Neutrophil (primary cell): ENCODE data around the gene SLC35G6.

Source experiments
- H3K27ac ChIP-seq: fragments of 200-600 bp; sonication (generic); 2 replicates; pipeline ENCODE4 v1.5.1; 2016; ENCODE audit warnings: mild to moderate bottlenecking, moderate library complexity
- H3K27me3 ChIP-seq: fragments of 200-600 bp; sonication (generic); 2 replicates; pipeline ENCODE4 v1.6.0; 2016; ENCODE audit warnings: mild to moderate bottlenecking
- H3K36me3 ChIP-seq: fragments of 200-600 bp; sonication (generic); 2 replicates; pipeline ENCODE4 v1.5.1; 2017
- H3K4me1 ChIP-seq, 2 experiments: fragments of 200-600 bp in 1 of 2; sonication (generic) in 1 of 2; 1 replicate in 1 of 2; 2 replicates in 1 of 2; pipeline versions ENCODE4 v1.5.1 to v1.6.1; 2013 to 2016; ENCODE audit warnings: low read depth in 1 of 2, low read length in 1 of 2, mild to moderate bottlenecking in 1 of 2, moderate library complexity in 1 of 2; ENCODE audit not compliant: control insufficient read depth in 1 of 2, insufficient read depth in 1 of 2
- H3K4me3 ChIP-seq, 2 experiments: fragments of 200-600 bp in 1 of 2; sonication (generic) in 1 of 2; 1 replicate in 1 of 2; 2 replicates in 1 of 2; pipeline ENCODE4 v1.5.1; 2013 to 2016; ENCODE audit warnings: low read depth in 1 of 2, low read length in 1 of 2, mild to moderate bottlenecking in 1 of 2, moderate library complexity in 1 of 2
- H3K9me3 ChIP-seq: fragments of 200-600 bp; sonication (generic); 2 replicates; pipeline ENCODE4 v1.5.1; 2016
- TF ChIP-seq, protein P1 (sequence below): fragments of 200-600 bp; sonication (generic); IDR thresholded peaks from 2 replicates; pipeline ENCODE4 v1.5.1; 2016; ENCODE audit warnings: antibody characterized with exemption

The SLC35G6 gene

DNA sequence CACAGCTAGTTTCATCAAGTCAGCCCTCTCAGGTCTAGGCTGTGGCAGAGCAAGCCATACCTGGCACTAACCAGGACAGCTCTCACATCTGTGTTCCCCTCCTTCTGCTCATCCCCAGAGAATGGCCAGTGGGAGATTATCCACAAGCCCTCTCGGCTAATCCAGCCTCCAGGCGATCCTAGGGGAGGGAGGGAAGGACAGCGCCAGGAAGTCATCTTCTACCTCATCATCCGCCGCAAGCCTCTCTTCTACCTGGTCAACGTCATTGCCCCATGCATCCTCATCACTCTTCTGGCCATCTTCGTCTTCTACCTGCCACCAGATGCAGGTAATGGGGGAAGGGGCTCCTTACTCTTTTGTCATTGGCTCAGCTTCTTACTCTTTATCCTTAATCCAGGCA, 32.8 kb upstream of the SLC35G6 start:
- H3K9me3 ChIP-seq, result no peaks in the 10 kb centered on the region
- peaks cover 54% of the 10 kb centered on the region for H3K27me3 ChIP-seq
- H3K27ac ChIP-seq, result no peak overlapping the region
- H3K4me1 ChIP-seq, result peaks cover 12 to 16% of the 10 kb centered on the region in 2 experiments
- no peaks in the 10 kb centered on the region for H3K36me3 ChIP-seq
- H3K4me3 ChIP-seq, result no peak overlapping the region
- TF ChIP-seq, protein P1, sequence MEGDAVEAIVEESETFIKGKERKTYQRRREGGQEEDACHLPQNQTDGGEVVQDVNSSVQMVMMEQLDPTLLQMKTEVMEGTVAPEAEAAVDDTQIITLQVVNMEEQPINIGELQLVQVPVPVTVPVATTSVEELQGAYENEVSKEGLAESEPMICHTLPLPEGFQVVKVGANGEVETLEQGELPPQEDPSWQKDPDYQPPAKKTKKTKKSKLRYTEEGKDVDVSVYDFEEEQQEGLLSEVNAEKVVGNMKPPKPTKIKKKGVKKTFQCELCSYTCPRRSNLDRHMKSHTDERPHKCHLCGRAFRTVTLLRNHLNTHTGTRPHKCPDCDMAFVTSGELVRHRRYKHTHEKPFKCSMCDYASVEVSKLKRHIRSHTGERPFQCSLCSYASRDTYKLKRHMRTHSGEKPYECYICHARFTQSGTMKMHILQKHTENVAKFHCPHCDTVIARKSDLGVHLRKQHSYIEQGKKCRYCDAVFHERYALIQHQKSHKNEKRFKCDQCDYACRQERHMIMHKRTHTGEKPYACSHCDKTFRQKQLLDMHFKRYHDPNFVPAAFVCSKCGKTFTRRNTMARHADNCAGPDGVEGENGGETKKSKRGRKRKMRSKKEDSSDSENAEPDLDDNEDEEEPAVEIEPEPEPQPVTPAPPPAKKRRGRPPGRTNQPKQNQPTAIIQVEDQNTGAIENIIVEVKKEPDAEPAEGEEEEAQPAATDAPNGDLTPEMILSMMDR, result no peak

DNA sequence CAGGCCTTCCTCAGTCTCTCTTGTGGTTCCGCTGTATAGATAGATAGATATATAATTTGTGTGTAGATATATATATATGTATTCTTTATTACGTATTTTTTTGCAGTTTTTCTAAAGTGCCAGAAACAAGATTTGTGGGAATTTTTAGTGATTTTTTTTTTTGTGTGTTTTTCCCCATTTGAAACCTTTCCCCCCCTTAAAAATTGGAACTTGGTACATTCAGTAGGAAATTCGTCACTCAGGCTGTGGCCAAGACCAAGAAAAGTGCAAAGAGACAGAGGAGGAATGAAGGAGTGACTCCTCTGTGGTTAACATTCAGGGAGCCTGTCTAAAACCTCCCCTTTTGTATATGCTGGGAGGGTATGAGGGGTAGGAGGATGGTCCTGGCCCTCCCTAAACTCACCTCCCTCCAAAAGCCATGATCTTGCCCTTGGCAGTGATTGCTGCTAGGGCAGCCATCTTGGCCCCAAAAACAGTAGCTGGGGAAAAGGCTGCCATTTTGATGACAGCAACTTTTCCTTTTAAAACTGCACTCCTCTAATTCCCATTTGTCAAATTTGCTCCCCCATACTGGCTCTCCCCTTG, 21.2 kb upstream of the SLC35G6 start:
- peaks cover 10 to 12% of the 10 kb centered on the region in 2 experiments for H3K4me1 ChIP-seq
- H3K9me3 ChIP-seq, result no peaks in the 10 kb centered on the region
- TF ChIP-seq, protein P1, result no peak
- H3K36me3 ChIP-seq, result peaks cover 21% of the 10 kb centered on the region
- no peak overlapping the region for H3K27ac ChIP-seq
- no peak overlapping the region for H3K4me3 ChIP-seq
- no peaks in the 10 kb centered on the region for H3K27me3 ChIP-seq

DNA sequence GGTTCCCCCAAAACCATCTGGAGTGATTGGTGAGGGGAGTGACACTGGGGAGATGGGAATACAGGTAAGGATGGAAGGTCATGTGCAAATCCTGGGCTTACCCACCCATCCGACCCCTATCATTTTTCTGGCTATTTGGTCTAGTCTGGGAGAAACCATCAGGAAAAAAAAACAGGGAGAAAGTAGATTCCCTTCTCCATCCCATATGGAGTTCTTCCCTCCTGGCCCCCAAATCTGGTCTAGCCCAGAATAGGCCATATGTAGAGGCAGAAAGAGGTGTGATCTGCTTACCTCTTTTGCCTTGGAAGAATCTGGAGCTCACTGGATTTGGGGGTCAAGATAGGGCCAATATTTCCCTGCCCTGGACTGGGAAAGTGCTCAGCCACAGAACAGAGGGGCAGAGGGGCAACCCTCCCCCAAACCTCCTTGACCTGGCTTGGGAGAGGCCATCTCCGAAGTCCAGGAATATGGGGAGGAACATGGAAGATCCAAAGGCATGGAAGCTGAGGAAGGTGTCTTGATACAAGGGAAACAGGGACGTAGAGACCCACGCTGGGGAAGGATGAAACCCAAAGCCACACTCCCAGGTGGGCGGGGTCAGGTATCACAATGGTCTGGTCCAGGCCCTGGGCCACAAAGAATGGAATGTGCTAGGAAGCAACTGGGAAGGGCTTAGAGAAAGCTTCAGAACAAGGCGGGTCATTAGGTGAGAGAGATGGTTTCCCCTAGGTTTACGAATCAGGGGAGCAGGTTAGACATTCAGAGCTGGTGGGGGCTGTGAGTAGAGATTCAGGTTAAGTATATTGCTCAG, 20.2 kb upstream of the SLC35G6 start:
- peaks cover 8 to 9% of the 10 kb centered on the region in 2 experiments for H3K4me1 ChIP-seq

DNA sequence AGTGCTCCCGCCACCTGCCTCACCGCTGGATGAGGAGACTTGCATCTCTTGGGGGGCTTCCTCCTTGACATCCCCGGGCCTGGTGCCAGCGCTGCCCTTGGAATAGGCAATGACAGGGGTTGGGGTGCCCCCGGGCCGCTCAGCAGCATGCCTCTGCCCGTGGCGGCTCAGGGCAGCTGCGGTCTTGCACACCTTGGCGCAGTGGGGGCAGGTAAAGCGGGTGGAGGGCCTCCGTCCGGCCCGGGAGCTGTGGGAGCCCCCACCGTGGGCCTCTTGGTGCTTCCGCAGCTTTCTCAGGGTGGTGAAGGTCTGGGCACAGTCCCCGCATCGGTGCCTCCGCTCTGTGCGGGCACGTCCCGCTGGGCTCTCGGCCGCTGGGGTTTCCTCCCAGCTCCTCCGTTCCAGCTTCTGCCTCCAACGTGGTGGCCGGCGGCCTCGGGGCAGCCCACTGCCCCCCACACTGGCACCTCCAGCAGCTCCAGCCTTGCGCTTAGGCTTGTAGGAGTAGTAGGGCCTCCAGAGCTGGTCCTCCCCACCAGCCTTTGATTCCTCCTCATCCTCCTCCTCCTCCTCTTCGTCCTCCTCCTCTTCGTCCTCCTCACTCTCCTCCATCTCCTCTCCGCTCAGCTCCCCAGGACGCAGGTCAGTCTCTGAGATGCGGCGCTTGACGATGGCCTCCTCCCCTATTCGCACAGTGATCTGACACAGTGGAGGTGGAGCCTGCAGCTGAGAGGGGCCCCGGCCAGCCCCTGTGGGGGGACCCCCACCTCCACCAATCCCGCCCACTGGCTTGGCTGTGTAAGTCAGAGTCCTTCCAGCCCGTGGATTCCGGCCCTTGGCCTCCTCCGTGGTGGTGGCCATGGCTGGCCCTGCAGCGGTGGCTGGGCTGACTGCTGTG, 18.5 kb upstream of the SLC35G6 start:
- peaks cover 27% of the 10 kb centered on the region for H3K36me3 ChIP-seq

More for the DNA sequence above, 20.2 kb upstream of the SLC35G6 start:
- H3K27me3 ChIP-seq, result no peaks in the 10 kb centered on the region
- TF ChIP-seq, protein P1, result no peak
- no peaks in the 10 kb centered on the region for H3K9me3 ChIP-seq
- H3K36me3 ChIP-seq, result peaks cover 21% of the 10 kb centered on the region
- H3K27ac ChIP-seq, result no peak overlapping the region
- H3K4me3 ChIP-seq, result no peak overlapping the region

DNA sequence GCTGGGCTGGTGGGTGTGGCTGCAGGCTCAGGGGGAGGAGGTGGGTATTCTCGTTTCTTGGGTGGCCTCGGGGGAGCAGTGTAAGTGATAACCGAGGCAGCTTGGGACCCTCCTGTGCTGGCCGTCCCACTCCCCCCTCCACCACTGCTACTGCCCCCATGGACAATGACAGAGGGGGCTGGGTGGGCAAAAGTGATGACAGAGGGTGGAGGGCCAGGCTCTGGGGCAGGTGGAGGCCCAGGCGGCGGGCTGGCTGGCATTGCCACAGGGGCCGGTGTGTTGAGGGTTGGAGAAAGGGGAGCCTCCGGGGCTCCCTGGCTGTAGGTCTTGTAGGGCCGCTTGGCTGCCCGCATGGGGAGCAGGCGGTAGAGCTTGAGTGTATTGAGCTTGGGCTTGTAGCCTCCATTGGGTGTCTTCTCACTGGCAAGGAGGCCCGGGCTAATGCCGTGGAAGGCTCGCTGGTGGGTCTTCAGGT, 17.8 kb upstream of the SLC35G6 start:
- H3K4me3 ChIP-seq, result no peak overlapping the region
- H3K36me3 ChIP-seq, result peaks cover 27% of the 10 kb centered on the region
- TF ChIP-seq, protein P1, result no peak
- no peak overlapping the region for H3K27ac ChIP-seq
- H3K4me1 ChIP-seq, result peaks cover 13 to 15% of the 10 kb centered on the region in 2 experiments
- no peaks in the 10 kb centered on the region for H3K9me3 ChIP-seq
- H3K27me3 ChIP-seq, result no peaks in the 10 kb centered on the region

More for the DNA sequence above, 18.5 kb upstream of the SLC35G6 start:
- no peak overlapping the region for H3K27ac ChIP-seq
- peaks cover 13 to 15% of the 10 kb centered on the region in 2 experiments for H3K4me1 ChIP-seq
- H3K4me3 ChIP-seq, result no peak overlapping the region
- no peaks in the 10 kb centered on the region for H3K27me3 ChIP-seq
- TF ChIP-seq, protein P1, result no peak
- H3K9me3 ChIP-seq, result no peaks in the 10 kb centered on the region
